SK-N-SH treated with all-trans-retinoic acid at 6 μM for 48 hours (cell line): ENCODE results near the gene EARS2.
A peak's percentile ranks its signal among the peaks of the same experiment; 100 is the strongest.

Source experiments
- ATAC-seq: fragments of 200-7000 bp; cut with Tn5 transposase; 3 replicates; pipeline ENCODE4 v1.9.1; 2020; ENCODE audit warnings: mild to moderate bottlenecking, moderate library complexity
- ARNTL ChIP-seq: fragments of 450-650 bp; formaldehyde crosslinking; IDR thresholded peaks from 2 replicates; pipeline ENCODE4 v1.5.0; 2020; ENCODE audit warnings: low read depth, mild to moderate bottlenecking, moderate library complexity, borderline replicate concordance
- BACH2 ChIP-seq: fragments of 250-450 bp; sonication (Bioruptor Pico); IDR thresholded peaks from 2 replicates; pipeline ENCODE4 v1.9.0; 2021; ENCODE audit warnings: mild to moderate bottlenecking, borderline replicate concordance
- CSDC2 ChIP-seq: fragments of 250-450 bp; sonication (Bioruptor Pico); IDR thresholded peaks from 2 replicates; pipeline ENCODE4 v1.5.0; 2020; ENCODE audit warnings: mild to moderate bottlenecking, moderate library complexity
- CSRNP3 ChIP-seq: fragments of 250-450 bp; sonication (Bioruptor Pico); IDR thresholded peaks from 2 replicates; pipeline ENCODE4 v1.5.1; 2021; ENCODE audit warnings: mild to moderate bottlenecking, moderate library complexity
- ESRRG ChIP-seq: fragments of 250-450 bp; sonication (Bioruptor Pico); IDR thresholded peaks from 2 replicates; pipeline ENCODE4 v1.6.1; 2021; ENCODE audit warnings: mild to moderate bottlenecking
- GLIS3 ChIP-seq: fragments of 250-450 bp; sonication (Bioruptor Pico); IDR thresholded peaks from 2 replicates; pipeline ENCODE4 v1.5.0; 2020; ENCODE audit warnings: mild to moderate bottlenecking, moderate library complexity
- ISL1 ChIP-seq: fragments of 250-450 bp; sonication (Bioruptor Pico); IDR thresholded peaks from 2 replicates; pipeline ENCODE4 v2.1.2; 2022; ENCODE audit warnings: mild to moderate bottlenecking, moderate library complexity
- OSR1 ChIP-seq: fragments of 250-450 bp; sonication (Bioruptor Pico); IDR thresholded peaks from 2 replicates; pipeline ENCODE4 v1.8.0; 2022; ENCODE audit warnings: moderate library complexity, mild to moderate bottlenecking, inconsistent platforms
- PATZ1 ChIP-seq: fragments of 250-450 bp; sonication (Bioruptor Pico); IDR thresholded peaks from 2 replicates; pipeline ENCODE4 v1.8.0; 2020; ENCODE audit warnings: mild to moderate bottlenecking, moderate library complexity, borderline replicate concordance
- PPARA ChIP-seq: fragments of 250-450 bp; sonication (Bioruptor Pico); IDR thresholded peaks from 2 replicates; pipeline ENCODE4 v1.5.0; 2020; ENCODE audit warnings: mild to moderate bottlenecking, borderline replicate concordance
- RARB ChIP-seq: fragments of 250-450 bp; sonication (Bioruptor Pico); IDR thresholded peaks from 2 replicates; pipeline ENCODE4 v1.8.0; 2021; ENCODE audit warnings: mild to moderate bottlenecking, moderate library complexity
- SNAI2 ChIP-seq: fragments of 250-450 bp; sonication (Bioruptor Pico); IDR thresholded peaks from 2 replicates; pipeline ENCODE4 v1.5.0; 2020; ENCODE audit warnings: mild to moderate bottlenecking, moderate library complexity
- TCF4 ChIP-seq: fragments of 250-450 bp; sonication (Bioruptor Pico); IDR thresholded peaks from 2 replicates; pipeline ENCODE4 v1.8.0; 2021; ENCODE audit warnings: mild to moderate bottlenecking, moderate library complexity, borderline replicate concordance
- TOX ChIP-seq: fragments of 250-450 bp; sonication (Bioruptor Pico); IDR thresholded peaks from 2 replicates; pipeline ENCODE4 v1.8.0; 2021; ENCODE audit warnings: mild to moderate bottlenecking, moderate library complexity, borderline replicate concordance
- TSHZ2 ChIP-seq: fragments of 250-450 bp; sonication (Bioruptor Pico); IDR thresholded peaks from 2 replicates; pipeline ENCODE4 v1.5.0; 2020; ENCODE audit warnings: mild to moderate bottlenecking, moderate library complexity
- ZFP3 ChIP-seq: fragments of 250-450 bp; sonication (Bioruptor Pico); IDR thresholded peaks from 2 replicates; pipeline ENCODE4 v1.5.0; 2020; ENCODE audit warnings: mild to moderate bottlenecking, moderate library complexity
- ZFP30 ChIP-seq: fragments of 450-650 bp; formaldehyde crosslinking; IDR thresholded peaks from 2 replicates; pipeline ENCODE4 v1.5.0; 2022; ENCODE audit warnings: mild to moderate bottlenecking, moderate library complexity
- ZNF565 ChIP-seq: fragments of 450-650 bp; formaldehyde crosslinking; conservative IDR thresholded peaks from 2 replicates; pipeline ENCODE4 v1.5.0; 2020; ENCODE audit warnings: low read depth, mild to moderate bottlenecking, moderate library complexity
- ZNF70 ChIP-seq: fragments of 450-650 bp; formaldehyde crosslinking; IDR thresholded peaks from 2 replicates; pipeline ENCODE4 v1.5.0; 2020; ENCODE audit warnings: mild to moderate bottlenecking, moderate library complexity
- ZNF8 ChIP-seq: fragments of 450-650 bp; formaldehyde crosslinking; IDR thresholded peaks from 2 replicates; pipeline ENCODE4 v1.5.0; 2020; ENCODE audit warnings: mild to moderate bottlenecking, moderate library complexity

Gene EARS2

GRCh38 chr16:23505180-23505665 is 51.9 kb downstream of the EARS2 start:
- no peak for TF ChIP-seq BACH2 (CRISPR knock-in tag)
- no peak for TF ChIP-seq CSDC2 (CRISPR knock-in tag)
- no peak; the same call in 2 of the 3 replicates for ATAC-seq

- ATAC-seq = peak; percentile 61
- no peak for TF ChIP-seq ESRRG (CRISPR knock-in tag)
- TF ChIP-seq ZFP3 = no peak
- no peak for TF ChIP-seq GLIS3 (CRISPR knock-in tag)
- no peak for TF ChIP-seq PPARA (CRISPR knock-in tag)
- no peak for TF ChIP-seq ZNF70 (CRISPR knock-in tag)
- TF ChIP-seq ZNF565 (CRISPR knock-in tag) = no peak
- TF ChIP-seq TSHZ2 (CRISPR knock-in tag) = no peak
- TF ChIP-seq PATZ1 (CRISPR knock-in tag) = no peak
- no peak for TF ChIP-seq CSRNP3 (CRISPR knock-in tag)
- no peak for TF ChIP-seq TOX (CRISPR knock-in tag)
- TF ChIP-seq RARB (CRISPR knock-in tag) = no peak
- TF ChIP-seq OSR1 (CRISPR knock-in tag) = no peak
- no peak for TF ChIP-seq CSDC2 (CRISPR knock-in tag)
- TF ChIP-seq TCF4 = no peak
These were observed 52.5 kb downstream of the EARS2 start for GRCh38 chr16:23504453-23505179.

GRCh38 chr16:23504076-23504452 is 53.1 kb downstream of the EARS2 start:
- TF ChIP-seq ARNTL (CRISPR knock-in tag) (no peak), ZNF565 (CRISPR knock-in tag) (no peak), ZFP3 (no peak), CSRNP3 (CRISPR knock-in tag) (no peak), ZNF8 (CRISPR knock-in tag) (no peak), PATZ1 (CRISPR knock-in tag) (no peak)
- TF ChIP-seq, all 23 proteins: peak for 0
- no peak for ATAC-seq

GRCh38 chr16:23502466-23502865 is 54.7 kb downstream of the EARS2 start:
- ATAC-seq = no peak
- TF ChIP-seq TCF4 (no peak), TOX (CRISPR knock-in tag) (no peak), CSDC2 (CRISPR knock-in tag) (no peak), ZFP30 (CRISPR knock-in tag) (no peak), ISL1 (CRISPR knock-in tag) (no peak), PPARA (CRISPR knock-in tag) (no peak), ZFP3 (no peak), SNAI2 (CRISPR knock-in tag) (no peak), OSR1 (CRISPR knock-in tag) (no peak), ARNTL (CRISPR knock-in tag) (no peak), RARB (CRISPR knock-in tag) (no peak), TSHZ2 (CRISPR knock-in tag) (no peak)
